ENCODE measurements around the gene RALGPS1.

Gene RALGPS1

DNA sequence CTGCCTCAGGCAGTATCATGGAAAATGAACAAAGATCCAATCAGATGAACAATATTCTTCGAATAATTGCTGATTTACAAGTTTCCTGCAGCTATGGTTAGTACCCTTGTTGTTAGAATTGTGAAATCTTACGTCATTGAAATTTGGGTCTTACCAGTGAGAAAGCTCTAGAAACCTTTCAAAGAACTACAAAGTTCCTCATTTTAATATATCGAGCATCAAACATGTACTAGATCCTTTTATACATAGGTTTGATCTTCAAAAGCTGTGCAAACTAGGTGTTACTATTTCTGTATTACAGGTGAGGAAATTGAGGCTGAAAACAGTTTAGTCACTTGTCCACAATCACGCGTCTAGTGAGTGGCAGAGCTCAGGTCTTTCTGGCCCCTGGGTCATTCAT, 251.5 kb downstream of the RALGPS1 start:
- H3K4me1 ChIP-seq (ENCODE audit: insufficient read depth, poor library complexity, severe bottlenecking), result peaks cover 27% of the 10 kb centered on the region
- no peaks in the 10 kb centered on the region for H3K27me3 ChIP-seq (ENCODE audit: insufficient read depth, poor library complexity, severe bottlenecking)
- H3K9me3 ChIP-seq (ENCODE audit: severe bottlenecking), result no peaks in the 10 kb centered on the region
- ATAC-seq (ENCODE audit: low read depth) (no peak), DNase-seq (ENCODE audit: low spot score) (no peak)
- H3K4me3 ChIP-seq (ENCODE audit: severe bottlenecking), result no peak overlapping the region
- no peak for TF ChIP-seq CTCF (IDR thresholded peaks at IDR 0.05; ENCODE audit: poor library complexity, severe bottlenecking)
- peak overlapping the region; percentile 24 for H3K27ac ChIP-seq (ENCODE audit: poor library complexity, severe bottlenecking)
- no peaks in the 10 kb centered on the region for H3K36me3 ChIP-seq (ENCODE audit: low read depth)

- Histone ChIP-seq H3K9me3 (ENCODE audit: severe bottlenecking) (no peaks in the 10 kb centered on the region), H3K4me3 (ENCODE audit: severe bottlenecking) (no peak overlapping the region), H3K36me3 (ENCODE audit: low read depth) (no peaks in the 10 kb centered on the region), H3K27me3 (ENCODE audit: insufficient read depth, poor library complexity, severe bottlenecking) (no peaks in the 10 kb centered on the region), H3K4me1 (ENCODE audit: insufficient read depth, poor library complexity, severe bottlenecking) (peaks cover 25% of the 10 kb centered on the region), H3K27ac (ENCODE audit: poor library complexity, severe bottlenecking) (peak overlapping the region; percentile 24)
- TF ChIP-seq CTCF (IDR thresholded peaks at IDR 0.05; ENCODE audit: poor library complexity, severe bottlenecking), result no peak
- peak; percentile 90 for DNase-seq (ENCODE audit: low spot score)
- ATAC-seq (ENCODE audit: low read depth), result peak; percentile 95
These were observed 252.3 kb downstream of the RALGPS1 start for GRCh38 chr9:127166651-127167524.

- no peak for TF ChIP-seq CTCF (IDR thresholded peaks at IDR 0.05; ENCODE audit: poor library complexity, severe bottlenecking)
- no peak for ATAC-seq (ENCODE audit: low read depth)
- H3K27ac ChIP-seq (ENCODE audit: poor library complexity, severe bottlenecking), result no peak overlapping the region
These were observed 253.2 kb downstream of the RALGPS1 start for GRCh38 chr9:127167560-127168326.

GRCh38 chr9:127168756-127169574, 254.4 kb downstream of the RALGPS1 start:
- no peaks in the 10 kb centered on the region for H3K36me3 ChIP-seq (ENCODE audit: low read depth)
- peaks cover 13% of the 10 kb centered on the region for H3K4me1 ChIP-seq (ENCODE audit: insufficient read depth, poor library complexity, severe bottlenecking)
- H3K27ac ChIP-seq (ENCODE audit: poor library complexity, severe bottlenecking), result no peak overlapping the region
- DNase-seq (ENCODE audit: low spot score) (no peak), ATAC-seq (ENCODE audit: low read depth) (no peak)
- H3K27me3 ChIP-seq (ENCODE audit: insufficient read depth, poor library complexity, severe bottlenecking), result no peaks in the 10 kb centered on the region
- H3K4me3 ChIP-seq (ENCODE audit: severe bottlenecking), result no peak overlapping the region
- no peaks in the 10 kb centered on the region for H3K9me3 ChIP-seq (ENCODE audit: severe bottlenecking)
- TF ChIP-seq CTCF (IDR thresholded peaks at IDR 0.05; ENCODE audit: poor library complexity, severe bottlenecking), result no peak

More at GRCh38 chr9:127167560-127168326, 253.2 kb downstream of the RALGPS1 start:
- peaks cover 23% of the 10 kb centered on the region for H3K4me1 ChIP-seq (ENCODE audit: insufficient read depth, poor library complexity, severe bottlenecking)
- H3K4me3 ChIP-seq (ENCODE audit: severe bottlenecking), result no peak overlapping the region
- no peaks in the 10 kb centered on the region for H3K36me3 ChIP-seq (ENCODE audit: low read depth)
- no peaks in the 10 kb centered on the region for H3K9me3 ChIP-seq (ENCODE audit: severe bottlenecking)
- H3K27me3 ChIP-seq (ENCODE audit: insufficient read depth, poor library complexity, severe bottlenecking), result no peaks in the 10 kb centered on the region
- DNase-seq (ENCODE audit: low spot score), result no peak
